Gastroesophageal sphincter (tissue), 3 donors: ENCODE data around the gene DNAJC1.

Experiments used
- POLR2AphosphoS5 ChIP-seq: sonication (generic); formaldehyde crosslinking; IDR thresholded peaks from one replicate; pipeline ENCODE4 v1.6.1; 2017; ENCODE audit warnings: antibody characterized with exemption
- TF ChIP-seq, protein P1 (sequence below), 4 experiments: fragments of 200-600 bp in 2 of 4; fragments of 450-650 bp in 2 of 4; sonication (generic) in 1 of 4; IDR thresholded peaks; one replicate each; pipeline ENCODE4 v1.5.1; 2017 to 2019; ENCODE audit warnings: antibody characterized with exemption in 4 of 4, mild to moderate bottlenecking in 2 of 4, moderate library complexity in 2 of 4

DNA sequence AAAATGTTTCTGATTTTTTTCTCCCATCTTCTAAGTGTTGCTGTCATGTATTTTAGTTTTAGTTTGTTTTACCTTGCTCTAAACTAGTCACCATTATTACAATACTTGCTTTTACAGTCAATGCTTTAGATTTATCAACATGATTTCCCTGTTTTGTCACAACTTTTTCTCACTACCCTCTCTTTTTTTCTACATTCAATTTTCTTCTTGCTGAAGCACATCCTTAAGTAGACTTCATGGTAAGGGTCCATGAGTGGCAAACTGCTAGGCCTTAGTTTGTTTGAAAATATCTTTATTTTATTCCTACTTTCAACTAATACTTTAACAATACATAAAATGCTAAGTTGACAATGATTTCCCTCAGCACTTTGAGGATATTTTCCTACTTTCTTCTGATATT lies 173.5 kb downstream of the DNAJC1 start:
- TF ChIP-seq POLR2AphosphoS5: no peak
- TF ChIP-seq, protein P1, sequence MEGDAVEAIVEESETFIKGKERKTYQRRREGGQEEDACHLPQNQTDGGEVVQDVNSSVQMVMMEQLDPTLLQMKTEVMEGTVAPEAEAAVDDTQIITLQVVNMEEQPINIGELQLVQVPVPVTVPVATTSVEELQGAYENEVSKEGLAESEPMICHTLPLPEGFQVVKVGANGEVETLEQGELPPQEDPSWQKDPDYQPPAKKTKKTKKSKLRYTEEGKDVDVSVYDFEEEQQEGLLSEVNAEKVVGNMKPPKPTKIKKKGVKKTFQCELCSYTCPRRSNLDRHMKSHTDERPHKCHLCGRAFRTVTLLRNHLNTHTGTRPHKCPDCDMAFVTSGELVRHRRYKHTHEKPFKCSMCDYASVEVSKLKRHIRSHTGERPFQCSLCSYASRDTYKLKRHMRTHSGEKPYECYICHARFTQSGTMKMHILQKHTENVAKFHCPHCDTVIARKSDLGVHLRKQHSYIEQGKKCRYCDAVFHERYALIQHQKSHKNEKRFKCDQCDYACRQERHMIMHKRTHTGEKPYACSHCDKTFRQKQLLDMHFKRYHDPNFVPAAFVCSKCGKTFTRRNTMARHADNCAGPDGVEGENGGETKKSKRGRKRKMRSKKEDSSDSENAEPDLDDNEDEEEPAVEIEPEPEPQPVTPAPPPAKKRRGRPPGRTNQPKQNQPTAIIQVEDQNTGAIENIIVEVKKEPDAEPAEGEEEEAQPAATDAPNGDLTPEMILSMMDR (IDR thresholded peaks at IDR 0.05): no peak
